GM21528 (cell line): Measurements from ENCODE around the gene PLCXD3.

Experiments
- ATAC-seq: cut with Tn5 transposase; IDR thresholded peaks from one replicate; pipeline ENCODE4 v1.9.1; 2021; ENCODE audit warnings: mild to moderate bottlenecking, moderate library complexity; ENCODE audit not compliant: unreplicated experiment, low FRiP score

The PLCXD3 gene

DNA sequence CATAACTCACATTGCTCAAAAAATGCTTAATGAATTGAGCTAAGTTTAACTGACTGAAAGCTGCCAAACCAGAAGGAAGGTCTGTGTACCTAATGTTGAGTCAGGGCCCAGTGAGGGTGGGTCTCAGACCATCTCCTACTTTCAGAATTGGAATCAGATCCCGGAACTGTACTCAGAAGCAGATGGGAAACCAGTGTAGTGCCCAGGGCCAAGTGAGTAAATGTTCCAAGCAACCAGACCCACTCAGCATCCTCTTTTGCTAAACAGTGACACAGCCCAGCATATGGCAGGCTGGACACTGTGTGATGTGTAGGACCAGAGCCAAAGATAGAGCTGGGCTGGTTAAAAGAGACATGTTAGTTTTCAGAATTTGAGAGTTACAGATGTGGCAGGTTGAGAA lies 94.1 kb downstream of the PLCXD3 start:
- no peak for ATAC-seq

GRCh38 chr5:41415242-41415641 lies 95.2 kb downstream of the PLCXD3 start:
- no peak for ATAC-seq

GRCh38 chr5:41414598-41414997 lies 95.8 kb downstream of the PLCXD3 start:
- ATAC-seq = no peak

- ATAC-seq = no peak
These were observed 97.3 kb downstream of the PLCXD3 start for GRCh38 chr5:41413074-41413473.

- no peak for ATAC-seq
These were observed 97.9 kb downstream of the PLCXD3 start for GRCh38 chr5:41412496-41412895.

GRCh38 chr5:41410737-41411136 lies 99.7 kb downstream of the PLCXD3 start:
- no peak for ATAC-seq

DNA sequence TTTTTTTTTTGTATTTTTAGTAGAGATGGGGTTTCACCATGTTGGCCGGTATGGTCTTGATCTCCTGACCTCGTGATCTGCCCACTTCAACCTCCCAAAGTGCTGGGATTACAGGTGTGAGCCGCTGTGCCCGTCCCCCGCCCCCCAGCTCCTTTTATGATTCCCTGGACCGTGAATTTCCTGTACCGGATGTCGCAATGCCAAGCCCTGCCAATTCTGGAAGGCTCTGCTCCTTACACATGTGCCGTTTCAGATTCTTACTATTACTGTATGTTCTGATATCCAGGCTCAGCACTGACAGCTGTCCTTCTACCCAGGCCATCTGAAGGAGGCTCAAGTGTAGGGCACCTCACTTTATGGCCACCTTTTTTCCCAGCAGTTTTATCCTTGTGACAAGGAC lies 100.1 kb downstream of the PLCXD3 start:
- ATAC-seq = no peak

GRCh38 chr5:41408676-41409443 lies 101.5 kb downstream of the PLCXD3 start:
- ATAC-seq = no peak

DNA sequence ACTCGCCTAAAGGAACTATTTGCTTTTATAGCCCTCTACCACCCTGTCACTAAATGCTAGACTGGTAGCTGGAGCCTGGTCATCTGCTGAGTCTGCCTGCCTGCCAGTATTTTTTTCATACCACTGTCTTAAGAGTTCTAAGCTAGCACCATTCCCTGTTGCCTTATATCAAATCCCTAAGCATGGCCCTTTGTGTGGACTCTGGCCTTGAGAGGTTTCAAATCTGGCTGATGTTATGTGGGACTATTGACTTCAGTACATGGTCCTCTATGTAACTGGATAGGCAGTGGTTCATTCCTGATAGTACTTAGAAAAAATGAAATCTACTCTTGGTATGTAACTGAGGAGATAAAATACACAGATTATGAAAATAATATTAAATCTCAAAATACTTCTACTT lies 103.5 kb downstream of the PLCXD3 start:
- ATAC-seq = no peak

DNA sequence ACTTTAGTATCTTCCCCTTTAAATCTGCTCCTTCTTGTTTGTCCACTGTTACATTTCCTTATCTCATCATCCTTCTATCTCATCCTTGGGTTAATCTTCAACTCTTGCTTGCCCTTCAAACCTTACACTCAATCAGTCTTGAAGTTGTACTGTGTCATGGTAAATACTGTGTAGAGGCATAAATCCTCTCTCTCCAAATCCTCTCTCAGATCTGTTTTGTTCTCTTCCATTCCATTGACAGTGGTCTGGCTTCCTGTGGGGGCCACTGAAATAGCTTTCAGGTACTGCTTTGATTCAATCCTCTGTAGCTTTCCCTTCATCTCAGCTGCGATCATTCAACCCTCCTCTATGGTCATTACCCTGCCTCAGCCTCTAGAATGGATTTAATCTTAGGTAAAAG lies 104.0 kb downstream of the PLCXD3 start:
- ATAC-seq = no peak

DNA sequence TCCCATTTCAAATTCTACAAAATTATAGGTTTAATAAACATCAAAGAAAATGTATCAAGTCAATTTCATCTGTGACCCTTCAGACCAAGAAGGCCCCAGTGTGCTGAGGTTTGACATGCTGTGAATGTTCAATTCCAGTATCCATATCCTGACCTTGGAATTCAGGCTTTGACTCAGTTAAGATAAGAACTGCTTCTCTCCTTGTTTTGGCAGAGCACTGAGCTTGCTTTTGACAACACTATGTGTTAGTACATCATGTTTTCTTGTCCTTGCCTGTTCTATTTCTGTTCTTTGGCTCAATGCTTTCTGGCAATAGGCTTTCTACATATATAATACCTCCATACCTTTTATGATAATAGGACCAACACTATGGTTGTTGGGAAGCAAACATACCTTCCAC lies 105.6 kb downstream of the PLCXD3 start:
- ATAC-seq = no peak

GRCh38 chr5:41403846-41404245 lies 106.6 kb downstream of the PLCXD3 start:
- ATAC-seq = no peak

- no peak for ATAC-seq
These were observed 107.6 kb downstream of the PLCXD3 start for GRCh38 chr5:41402845-41403244.

GRCh38 chr5:41399839-41400238 lies 110.6 kb downstream of the PLCXD3 start:
- no peak for ATAC-seq

GRCh38 chr5:41392016-41392415 lies 118.4 kb downstream of the PLCXD3 start:
- no peak for ATAC-seq

GRCh38 chr5:41374631-41375030 lies 135.8 kb downstream of the PLCXD3 start:
- ATAC-seq = no peak

GRCh38 chr5:41373230-41373629 lies 137.2 kb downstream of the PLCXD3 start:
- no peak for ATAC-seq

GRCh38 chr5:41371738-41372137 lies 138.7 kb downstream of the PLCXD3 start:
- no peak for ATAC-seq

- ATAC-seq = no peak
These were observed 139.9 kb downstream of the PLCXD3 start for GRCh38 chr5:41370482-41370881.

GRCh38 chr5:41369799-41370198 lies 140.6 kb downstream of the PLCXD3 start:
- ATAC-seq = no peak

GRCh38 chr5:41368158-41368557 lies 142.2 kb downstream of the PLCXD3 start:
- no peak for ATAC-seq

DNA sequence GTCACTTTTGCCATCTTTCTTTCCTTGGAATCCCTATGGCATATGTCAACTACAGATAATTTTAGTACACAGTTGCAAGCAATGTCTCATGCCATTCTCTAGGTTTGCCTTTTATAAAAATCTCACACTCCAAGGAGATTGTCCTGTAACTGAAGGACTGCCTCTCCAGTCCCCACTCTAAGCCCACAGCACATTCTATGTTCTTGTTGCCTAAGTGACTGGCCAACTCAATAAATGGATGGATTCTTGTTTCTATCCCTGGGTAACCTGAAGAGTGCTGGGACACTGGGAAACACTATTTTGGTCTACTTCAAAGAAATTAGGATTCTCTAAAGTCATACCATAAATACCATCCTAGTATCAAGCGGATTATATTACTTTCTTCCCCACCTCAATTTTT lies 145.0 kb downstream of the PLCXD3 start:
- ATAC-seq = no peak

DNA sequence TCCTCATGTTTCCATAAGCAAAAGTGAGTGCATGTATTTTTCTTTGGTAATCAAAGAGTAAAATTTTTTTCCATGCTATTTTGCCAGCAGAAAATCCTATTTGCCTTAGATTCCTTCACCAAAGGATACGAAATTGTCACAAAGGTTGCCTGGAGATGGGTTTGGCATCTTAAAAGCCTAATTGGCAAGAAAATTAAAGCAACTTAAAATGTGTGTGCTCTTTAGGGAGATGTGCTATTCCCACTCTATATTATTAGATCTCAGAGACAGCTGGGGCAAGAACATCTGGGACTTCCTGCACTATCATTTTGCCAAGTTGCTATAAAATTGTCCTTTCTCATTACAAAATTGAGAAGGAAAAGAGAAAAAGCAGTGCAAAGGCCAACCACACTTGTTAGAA lies 146.1 kb downstream of the PLCXD3 start:
- no peak for ATAC-seq
